CD4-positive, alpha-beta T cell treated with Interleukin-12 subunit alpha and Interleukin-12 subunit beta, for 1 hour (primary cell): ENCODE results near the gene SLC43A1.

Source experiments
- DNase-seq: peaks from one replicate; pipeline ENCODE4 v3.0.0-alpha.2; 2020

Gene SLC43A1

GRCh38 chr11:57477507-57478189 lies 37.9 kb downstream of the SLC43A1 start:
- DNase-seq: no peak

- DNase-seq: no peak
Observed at GRCh38 chr11:57476757-57477506, 38.6 kb downstream of the SLC43A1 start.

- peak; percentile 24 for DNase-seq
Observed at GRCh38 chr11:57476047-57476756, 39.3 kb downstream of the SLC43A1 start.

GRCh38 chr11:57475671-57476046 lies 39.8 kb downstream of the SLC43A1 start:
- no peak for DNase-seq

- DNase-seq: no peak
Observed at GRCh38 chr11:57475191-57475590, 40.3 kb downstream of the SLC43A1 start.

GRCh38 chr11:57474803-57475115 lies 40.7 kb downstream of the SLC43A1 start:
- no peak for DNase-seq

- DNase-seq: peak; percentile 33
Observed at GRCh38 chr11:57474017-57474802, 41.3 kb downstream of the SLC43A1 start.

GRCh38 chr11:57473285-57473841 lies 42.1 kb downstream of the SLC43A1 start:
- DNase-seq: no peak

GRCh38 chr11:57471496-57471895 lies 44.0 kb downstream of the SLC43A1 start:
- no peak for DNase-seq

- DNase-seq: no peak
Observed at GRCh38 chr11:57469268-57469667, 46.2 kb downstream of the SLC43A1 start.

GRCh38 chr11:57468276-57468675 lies 47.2 kb downstream of the SLC43A1 start:
- no peak for DNase-seq

GRCh38 chr11:57467508-57468157 lies 47.9 kb downstream of the SLC43A1 start:
- DNase-seq: no peak

GRCh38 chr11:57466680-57467079 lies 48.8 kb downstream of the SLC43A1 start:
- DNase-seq: no peak

GRCh38 chr11:57464539-57465181 lies 50.8 kb downstream of the SLC43A1 start:
- DNase-seq: no peak

- no peak for DNase-seq
Observed at GRCh38 chr11:57463671-57464538, 51.6 kb downstream of the SLC43A1 start.

- DNase-seq: no peak
Observed at GRCh38 chr11:57462597-57462996, 52.9 kb downstream of the SLC43A1 start.

- DNase-seq: no peak
Observed at GRCh38 chr11:57461841-57462489, 53.5 kb downstream of the SLC43A1 start.

GRCh38 chr11:57460758-57461749 lies 54.4 kb downstream of the SLC43A1 start:
- DNase-seq: no peak
